Body of pancreas (tissue), 4 donors: ENCODE results near the gene ZNF521. TPM values are rescaled to one million over a fixed set of nuclear protein-coding genes. Genes with fewer than 3 reads are reported as not detected.

Experiments
- ATAC-seq: fragments of 150-250 bp; one replicate; pipeline ENCODE4 v1.9.1; 2016
- DNase-seq, 4 donors: peaks; one replicate each; pipeline ENCODE4 v3.0.0-alpha.2; 2019
- H3K27ac ChIP-seq, 4 donors: fragments of 200-600 bp; sonication (generic); 1 replicate in 3 of 4; 2 replicates in 1 of 4; pipeline versions ENCODE4 v1.5.1 to v1.6.1; 2016 to 2019; ENCODE audit warnings: mild to moderate bottlenecking in 1 of 4, mixed read lengths in 1 of 4, moderate library complexity in 1 of 4
- H3K27me3 ChIP-seq, 2 donors: fragments of 200-600 bp; sonication (generic); one replicate each; pipeline ENCODE4 v1.6.0; 2016; ENCODE audit warnings: mild to moderate bottlenecking in 1 of 2
- H3K36me3 ChIP-seq, 2 donors: fragments of 200-600 bp; sonication (generic); replicated peaks in 1 of 2; 2 replicates each; pipeline ENCODE4 v1.5.1; 2016; ENCODE audit warnings: low read depth in 2 of 2; ENCODE audit not compliant: insufficient read depth in 1 of 2
- H3K4me1 ChIP-seq: fragments of 200-600 bp; sonication (generic); one replicate; pipeline ENCODE4 v1.6.0; 2016
- H3K4me3 ChIP-seq, 2 donors: fragments of 200-600 bp; sonication (generic); 1 replicate in 1 of 2; 2 replicates in 1 of 2; pipeline ENCODE4 v1.5.1; 2016 to 2019
- H3K9me3 ChIP-seq, 3 donors: fragments of 200-600 bp; sonication (generic); 1 replicate in 2 of 3; 2 replicates in 1 of 3; pipeline ENCODE4 v1.5.1; 2016
- POLR2A ChIP-seq, 3 donors: fragments of 450-650 bp; IDR thresholded peaks; one replicate each; pipeline ENCODE4 v1.6.1; 2016; ENCODE audit warnings: antibody characterized with exemption in 3 of 3, mild to moderate bottlenecking in 2 of 3
- WGBS, 2 donors: methylation state at CpG; one replicate each; pipeline ENCODE4 v1.1.5; 2017; 5-methylcytosine and 5-hydroxymethylcytosine counted together
- intact Hi-C: fragments of 100-400 bp; cut with DNase I; formaldehyde crosslinking; loops from one replicate; pipeline ENCODE4 v1.15.1; 2023
- total RNA-seq, 2 donors: library from RNA; depleted of rRNA; stranded (reverse); fragments of >200 nt; gene quantifications; one replicate each; pipeline ENCODE4 v1.1.0, GENCODE V29; 2016
- TF ChIP-seq, protein P1 (sequence below), 7 experiments: fragments of 450-650 bp in 4 of 7; fragments of 200-600 bp in 3 of 7; sonication (generic) in 3 of 7; IDR thresholded peaks; one replicate each; pipeline ENCODE4 v1.5.1; 2016 to 2019; ENCODE audit warnings: antibody characterized with exemption in 7 of 7

Gene ZNF521
- total RNA-seq, 2 donors from 2014 or later = 3.3 to 17.4 TPM

GRCh38 chr18:25345081-25345866 is 6.7 kb downstream of the ZNF521 start:
- H3K27me3 ChIP-seq = peaks cover 0 to 15% of the 10 kb centered on the region in 2 donors
- TF ChIP-seq, protein P1, sequence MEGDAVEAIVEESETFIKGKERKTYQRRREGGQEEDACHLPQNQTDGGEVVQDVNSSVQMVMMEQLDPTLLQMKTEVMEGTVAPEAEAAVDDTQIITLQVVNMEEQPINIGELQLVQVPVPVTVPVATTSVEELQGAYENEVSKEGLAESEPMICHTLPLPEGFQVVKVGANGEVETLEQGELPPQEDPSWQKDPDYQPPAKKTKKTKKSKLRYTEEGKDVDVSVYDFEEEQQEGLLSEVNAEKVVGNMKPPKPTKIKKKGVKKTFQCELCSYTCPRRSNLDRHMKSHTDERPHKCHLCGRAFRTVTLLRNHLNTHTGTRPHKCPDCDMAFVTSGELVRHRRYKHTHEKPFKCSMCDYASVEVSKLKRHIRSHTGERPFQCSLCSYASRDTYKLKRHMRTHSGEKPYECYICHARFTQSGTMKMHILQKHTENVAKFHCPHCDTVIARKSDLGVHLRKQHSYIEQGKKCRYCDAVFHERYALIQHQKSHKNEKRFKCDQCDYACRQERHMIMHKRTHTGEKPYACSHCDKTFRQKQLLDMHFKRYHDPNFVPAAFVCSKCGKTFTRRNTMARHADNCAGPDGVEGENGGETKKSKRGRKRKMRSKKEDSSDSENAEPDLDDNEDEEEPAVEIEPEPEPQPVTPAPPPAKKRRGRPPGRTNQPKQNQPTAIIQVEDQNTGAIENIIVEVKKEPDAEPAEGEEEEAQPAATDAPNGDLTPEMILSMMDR (IDR thresholded peaks at IDR 0.05) = no peak
- no peak for TF ChIP-seq POLR2A (IDR thresholded peaks at IDR 0.05)
- H3K4me1 ChIP-seq = peaks cover 6% of the 10 kb centered on the region
- ATAC-seq (no peak), DNase-seq (no peak)
- no peaks in the 10 kb centered on the region for H3K36me3 ChIP-seq
- H3K9me3 ChIP-seq = no peaks in the 10 kb centered on the region
- 50 to 55% methylated on average over 8 of the region's 8 CpGs for WGBS, 2 donors
- no peak overlapping the region for H3K27ac ChIP-seq
- intact Hi-C loops = no loop called here
- H3K4me3 ChIP-seq = no peak overlapping the region

- 46 to 63% methylated on average over 2 of the region's 2 CpGs for WGBS, 2 donors
- no peak for TF ChIP-seq POLR2A (IDR thresholded peaks at IDR 0.05)
- TF ChIP-seq, protein P1 (IDR thresholded peaks at IDR 0.05) = no peak
- Histone ChIP-seq H3K27ac (no peak overlapping the region), H3K4me1 (no peaks in the 10 kb centered on the region), H3K27me3 (no peaks in the 10 kb centered on the region), H3K4me3 (no peak overlapping the region), H3K36me3 (no peaks in the 10 kb centered on the region), H3K9me3 (no peaks in the 10 kb centered on the region)
- no peak for ATAC-seq
- DNase-seq = no peak
- intact Hi-C loops = no loop called here
Observed at GRCh38 chr18:25341831-25342230, 10.1 kb downstream of the ZNF521 start.

GRCh38 chr18:25340762-25341161 is 11.2 kb downstream of the ZNF521 start:
- Histone ChIP-seq H3K9me3 (no peaks in the 10 kb centered on the region), H3K4me1 (no peaks in the 10 kb centered on the region), H3K27me3 (no peaks in the 10 kb centered on the region), H3K4me3 (no peak overlapping the region), H3K36me3 (no peaks in the 10 kb centered on the region), H3K27ac (no peak overlapping the region)
- WGBS, 2 donors = 45 to 50% methylated on average over 3 of the region's 3 CpGs
- ATAC-seq (no peak), DNase-seq (no peak)
- intact Hi-C loops = no loop called here
- no peak for TF ChIP-seq POLR2A (IDR thresholded peaks at IDR 0.05)
- TF ChIP-seq, protein P1 (IDR thresholded peaks at IDR 0.05) = no peak

DNA sequence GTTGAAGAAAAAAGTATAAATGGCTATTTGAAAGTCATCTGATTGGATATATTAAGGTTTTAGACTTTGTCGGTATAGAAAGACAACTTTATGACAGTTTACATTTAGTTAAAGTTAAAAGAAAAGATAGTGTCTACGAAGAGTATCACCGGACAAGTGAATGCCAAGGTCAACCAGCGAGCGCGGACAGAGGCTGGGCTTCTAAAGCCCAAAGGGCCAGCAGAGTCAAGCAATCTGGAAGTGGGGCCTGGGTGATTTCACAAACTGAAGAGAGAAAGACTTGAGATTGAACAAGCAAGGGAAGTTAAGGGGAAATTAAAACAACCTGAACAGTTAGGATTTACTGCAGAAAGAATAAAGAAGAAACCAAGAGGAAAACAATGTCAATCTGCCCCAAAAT is 16.3 kb downstream of the ZNF521 start:
- WGBS, 2 donors = 63 to 73% methylated on average over 6 of the region's 6 CpGs
- Histone ChIP-seq H3K36me3 (no peaks in the 10 kb centered on the region), H3K27me3 (no peaks in the 10 kb centered on the region), H3K4me1 (no peaks in the 10 kb centered on the region), H3K27ac (no peak overlapping the region), H3K4me3 (no peak overlapping the region), H3K9me3 (no peaks in the 10 kb centered on the region)
- DNase-seq (no peak), ATAC-seq (no peak)
- intact Hi-C loops = no loop called here
- TF ChIP-seq, protein P1 (IDR thresholded peaks at IDR 0.05) = no peak
- no peak for TF ChIP-seq POLR2A (IDR thresholded peaks at IDR 0.05)

GRCh38 chr18:25335062-25335461 is 16.9 kb downstream of the ZNF521 start:
- H3K27me3 ChIP-seq = no peaks in the 10 kb centered on the region
- no peak overlapping the region for H3K4me3 ChIP-seq
- H3K4me1 ChIP-seq = no peaks in the 10 kb centered on the region
- no peaks in the 10 kb centered on the region for H3K9me3 ChIP-seq
- no peak overlapping the region for H3K27ac ChIP-seq
- intact Hi-C loops = no loop called here
- H3K36me3 ChIP-seq = no peaks in the 10 kb centered on the region
- no peak for TF ChIP-seq POLR2A (IDR thresholded peaks at IDR 0.05)
- TF ChIP-seq, protein P1 (IDR thresholded peaks at IDR 0.05) = no peak
- DNase-seq = no peak
- WGBS, 2 donors = 48 to 61% methylated on average over 3 of the region's 3 CpGs
- no peak for ATAC-seq
